MM.1S (cell line): ENCODE data around the gene CACUL1.

Experiments
- DNase-seq: peaks from one replicate; pipeline ENCODE4 v3.0.0-alpha.2; 2015
- H2AFZ ChIP-seq: fragments of 300-600 bp; sonication (generic); 2 replicates; pipeline ENCODE4 v1.6.0; 2016; ENCODE audit warnings: antibody characterized with exemption, low read length
- H3F3A ChIP-seq: fragments of 300-600 bp; sonication (generic); 2 replicates; pipeline ENCODE4 v1.6.1; 2016; ENCODE audit warnings: mild to moderate bottlenecking, antibody characterized with exemption, low read length, moderate library complexity, mixed read lengths; ENCODE audit not compliant: insufficient read depth
- H3K27ac ChIP-seq: fragments of 300-600 bp; sonication (generic); 2 replicates; pipeline ENCODE4 v1.5.1; 2016; ENCODE audit warnings: mild to moderate bottlenecking, low read length
- H3K27me3 ChIP-seq: fragments of 300-600 bp; sonication (generic); replicated peaks from 2 replicates; pipeline ENCODE4 v1.6.0; 2016; ENCODE audit warnings: low read length; ENCODE audit not compliant: insufficient read depth
- H3K36me3 ChIP-seq: fragments of 300-600 bp; sonication (generic); replicated peaks from 2 replicates; pipeline ENCODE4 v1.6.1; 2016; ENCODE audit warnings: mild to moderate bottlenecking, low read length, mixed read lengths; ENCODE audit not compliant: insufficient read depth
- H3K4me1 ChIP-seq: fragments of 300-600 bp; sonication (generic); 2 replicates; pipeline ENCODE4 v1.6.1; 2016; ENCODE audit warnings: low read length, mixed read lengths
- H3K4me2 ChIP-seq: fragments of 300-600 bp; sonication (generic); 2 replicates; pipeline ENCODE4 v1.6.0; 2016; ENCODE audit warnings: low read depth, low read length
- H3K4me3 ChIP-seq: fragments of 300-600 bp; sonication (generic); 2 replicates; pipeline ENCODE4 v1.5.1; 2016; ENCODE audit warnings: low read length, mixed read lengths
- H3K79me2 ChIP-seq: fragments of 300-600 bp; sonication (generic); 2 replicates; pipeline ENCODE4 v1.6.1; 2016; ENCODE audit warnings: mixed run types, low read length, mixed read lengths
- H3K9ac ChIP-seq: fragments of 300-600 bp; sonication (generic); 2 replicates; pipeline ENCODE4 v1.6.1; 2016; ENCODE audit warnings: low read length, mixed read lengths
- H3K9me2 ChIP-seq: fragments of 300-600 bp; sonication (generic); replicated peaks from 2 replicates; pipeline ENCODE4 v1.6.1; 2016; ENCODE audit warnings: mild to moderate bottlenecking, low read length, mixed read lengths; ENCODE audit not compliant: insufficient read depth
- H3K9me3 ChIP-seq: fragments of 300-600 bp; sonication (generic); replicated peaks from 2 replicates; pipeline ENCODE4 v1.6.1; 2016; ENCODE audit warnings: mild to moderate bottlenecking, low read length, mixed read lengths; ENCODE audit not compliant: insufficient read depth
- H4K20me1 ChIP-seq: fragments of 300-600 bp; sonication (generic); 2 replicates; pipeline ENCODE4 v1.6.1; 2016; ENCODE audit warnings: mild to moderate bottlenecking, low read length, moderate library complexity, mixed read lengths; ENCODE audit not compliant: insufficient read depth
- CTCF ChIP-seq: fragments of 300-600 bp; sonication (generic); IDR thresholded peaks from 2 replicates; pipeline ENCODE4 v1.5.1; 2016; ENCODE audit warnings: antibody characterized with exemption, low read length, mixed read lengths
- EZH2 ChIP-seq: fragments of 300-600 bp; sonication (generic); optimal IDR thresholded peaks from 2 replicates; pipeline ENCODE3; 2017; ENCODE audit warnings: low read depth, mild to moderate bottlenecking, antibody characterized with exemption, low read length, mixed read lengths
- EZH2phosphoT487 ChIP-seq: fragments of 300-600 bp; sonication (generic); IDR thresholded peaks from 2 replicates; pipeline ENCODE4 v1.6.1; 2018; ENCODE audit warnings: antibody characterized with exemption, low read length

CACUL1 gene

DNA sequence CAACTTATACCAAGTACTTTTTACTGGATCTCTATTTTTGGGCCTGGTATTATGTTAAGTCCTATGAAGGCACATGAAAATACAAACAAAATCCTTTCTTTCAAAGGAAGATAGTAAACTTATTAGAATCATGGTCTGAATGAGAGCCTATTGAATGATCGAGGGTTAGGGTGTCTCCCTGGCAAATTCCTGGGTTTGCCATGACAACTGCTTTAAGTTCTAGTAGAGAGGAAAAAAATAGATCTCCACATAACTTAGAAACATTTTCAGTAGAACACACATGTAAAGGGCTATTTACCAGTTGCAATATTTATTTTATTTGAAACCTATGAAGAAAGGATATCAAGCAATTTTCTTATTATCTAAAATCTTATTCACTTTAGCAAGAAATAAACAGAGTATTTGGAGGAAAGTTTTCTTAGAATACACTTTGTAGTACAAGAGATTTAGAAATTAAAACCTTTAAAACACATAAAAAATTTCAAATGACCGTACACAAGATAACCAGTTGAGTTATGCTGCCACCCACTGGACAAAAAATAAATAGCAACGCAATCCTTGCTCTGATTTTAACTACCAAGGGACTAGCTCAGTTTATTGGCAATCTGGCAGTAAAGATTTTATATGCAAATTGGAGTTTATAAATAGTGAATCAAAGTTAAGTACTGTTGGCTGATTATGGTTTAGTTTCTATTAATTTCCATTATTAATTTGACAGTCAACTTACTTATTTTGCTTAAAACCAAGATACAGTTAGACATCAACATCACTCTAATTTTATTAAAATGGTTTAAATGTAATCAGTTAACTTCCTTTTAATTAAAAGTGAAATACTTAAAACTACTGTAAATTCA is 33.9 kb downstream of the CACUL1 start:
- no peaks in the 10 kb centered on the region for H3K9me3 ChIP-seq
- no peaks in the 10 kb centered on the region for H3K9me2 ChIP-seq
- H3K36me3 ChIP-seq: no peaks in the 10 kb centered on the region
- H2AFZ ChIP-seq: no peak overlapping the region
- H3K27ac ChIP-seq: no peak overlapping the region
- TF ChIP-seq EZH2phosphoT487: no peak
- TF ChIP-seq CTCF: peak; percentile 77
- no peaks in the 10 kb centered on the region for H4K20me1 ChIP-seq
- H3K4me3 ChIP-seq: no peak overlapping the region
- no peak overlapping the region for H3K4me2 ChIP-seq
- peak; percentile 62 for DNase-seq
- no peaks in the 10 kb centered on the region for H3F3A ChIP-seq
- H3K9ac ChIP-seq: no peak overlapping the region
- peaks cover 5% of the 10 kb centered on the region; the same call in 1 of the 2 replicates for H3K79me2 ChIP-seq
- no peaks in the 10 kb centered on the region for H3K4me1 ChIP-seq
- no peaks in the 10 kb centered on the region for H3K27me3 ChIP-seq

DNA sequence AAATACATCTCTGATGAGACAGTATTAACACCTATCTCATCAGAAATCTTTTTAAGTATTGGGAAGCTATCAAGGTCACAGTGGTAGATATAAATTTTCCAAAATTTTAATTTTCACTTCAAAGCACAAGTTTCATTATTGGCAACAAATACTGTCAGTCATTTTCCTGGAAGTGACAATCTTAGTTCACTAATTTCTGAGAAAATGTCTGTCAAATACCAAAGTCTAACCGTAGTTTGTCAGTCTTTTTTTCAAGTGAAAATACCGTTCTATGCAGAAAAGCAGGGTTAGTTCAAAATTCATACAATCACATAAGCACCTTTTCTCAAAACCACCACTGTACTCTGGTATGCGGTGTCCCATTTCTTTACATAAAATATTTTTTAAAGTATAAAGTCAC is 40.4 kb downstream of the CACUL1 start:
- Histone ChIP-seq H3K79me2 (no peaks in the 10 kb centered on the region), H3K9me2 (no peaks in the 10 kb centered on the region), H3K36me3 (0 out of 2 replicates have a peak, but pooled peaks cover 4% of the 10 kb centered on the region), H3K4me3 (no peak overlapping the region), H3F3A (no peaks in the 10 kb centered on the region; the same call in 1 of the 2 replicates), H2AFZ (no peak overlapping the region), H3K27ac (no peak overlapping the region), H3K4me1 (no peaks in the 10 kb centered on the region), H3K9me3 (no peaks in the 10 kb centered on the region), H4K20me1 (no peaks in the 10 kb centered on the region), H3K9ac (no peak overlapping the region), H3K27me3 (no peaks in the 10 kb centered on the region), H3K4me2 (no peak overlapping the region)
- TF ChIP-seq EZH2 (no peak), CTCF (no peak), EZH2phosphoT487 (no peak)
- DNase-seq: no peak

DNA sequence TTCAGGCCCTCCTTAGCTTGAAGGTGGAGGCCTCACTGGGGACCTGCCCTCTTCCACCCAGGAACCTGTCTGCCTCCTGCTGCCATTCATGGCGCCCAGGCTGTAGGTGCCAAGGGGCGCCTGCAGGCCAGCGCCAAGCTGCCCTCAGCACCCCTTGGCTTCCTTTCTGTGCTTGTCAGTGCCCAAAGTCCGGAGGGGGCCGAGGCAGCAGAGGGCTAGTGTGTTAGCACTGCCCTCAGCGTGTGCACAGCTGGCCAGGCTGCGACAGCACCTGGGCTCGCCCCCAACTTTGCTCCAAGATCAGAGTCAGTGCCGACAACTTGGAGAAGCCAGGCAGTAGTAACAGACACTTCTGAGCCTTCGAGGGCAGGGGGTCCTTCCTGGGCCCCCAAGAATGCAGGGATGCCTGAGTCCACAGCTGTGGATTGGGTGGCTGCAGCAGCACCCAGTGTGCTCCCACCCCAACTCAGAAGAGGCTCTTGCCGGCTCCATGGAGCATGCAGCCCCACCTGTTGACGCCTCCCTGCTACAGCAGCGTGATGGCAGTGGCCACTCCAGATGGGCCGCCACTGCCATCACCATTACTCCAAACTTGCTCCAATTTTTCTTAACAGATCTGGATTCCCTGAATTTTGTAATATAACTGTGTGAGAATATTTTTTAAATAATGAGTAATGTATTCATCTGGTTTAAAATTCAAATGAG is 41.7 kb downstream of the CACUL1 start:
- Histone ChIP-seq H3K79me2 (no peaks in the 10 kb centered on the region), H3K4me2 (no peak overlapping the region), H3K27me3 (no peaks in the 10 kb centered on the region), H3K4me1 (no peaks in the 10 kb centered on the region), H3K27ac (no peak overlapping the region), H3K9me3 (no peaks in the 10 kb centered on the region), H3F3A (no peaks in the 10 kb centered on the region; the same call in 1 of the 2 replicates), H3K4me3 (no peak overlapping the region), H3K9ac (no peak overlapping the region), H2AFZ (no peak overlapping the region), H3K36me3 (0 out of 2 replicates have a peak, but pooled peaks cover 4% of the 10 kb centered on the region), H4K20me1 (no peaks in the 10 kb centered on the region), H3K9me2 (no peaks in the 10 kb centered on the region)
- DNase-seq: no peak
- no peak for TF ChIP-seq EZH2
- TF ChIP-seq CTCF: peak; percentile 16; the same call in 1 of the 2 replicates
